ENCODE results near the gene MCAT.
A peak's percentile ranks its signal among the peaks of the same experiment; 100 is the strongest.

The MCAT gene

DNA sequence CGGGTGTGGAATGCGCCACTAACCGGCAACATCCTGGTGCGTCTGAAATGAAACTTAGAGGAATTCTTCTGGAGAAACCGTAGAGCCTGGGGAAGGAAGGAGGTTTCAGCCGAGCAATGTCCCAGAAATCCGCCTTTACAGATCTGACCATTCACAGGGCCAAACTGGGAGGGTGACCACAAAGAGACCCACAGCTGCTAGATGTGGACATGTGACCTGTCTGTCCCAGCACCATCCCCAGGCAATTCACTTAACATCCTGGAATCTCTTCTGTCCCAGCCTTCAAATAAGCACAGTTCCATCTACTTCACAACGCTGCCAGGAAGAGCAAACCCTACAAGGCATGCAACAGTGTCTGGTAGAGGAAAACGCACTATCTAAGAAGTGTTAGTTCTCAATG, 9.8 kb downstream of the MCAT start:
- DNase-seq (ENCODE audit: low spot score) (no peak), ATAC-seq (ENCODE audit: low read depth) (no peak)
- Histone ChIP-seq H3K4me1 (ENCODE audit: insufficient read depth, poor library complexity, severe bottlenecking) (no peaks in the 10 kb centered on the region), H3K9me3 (ENCODE audit: severe bottlenecking) (no peaks in the 10 kb centered on the region), H3K36me3 (ENCODE audit: low read depth) (peaks cover 43% of the 10 kb centered on the region), H3K27ac (ENCODE audit: poor library complexity, severe bottlenecking) (no peak overlapping the region), H3K4me3 (ENCODE audit: severe bottlenecking) (no peak overlapping the region), H3K27me3 (ENCODE audit: insufficient read depth, poor library complexity, severe bottlenecking) (no peaks in the 10 kb centered on the region)
- TF ChIP-seq, protein P1, sequence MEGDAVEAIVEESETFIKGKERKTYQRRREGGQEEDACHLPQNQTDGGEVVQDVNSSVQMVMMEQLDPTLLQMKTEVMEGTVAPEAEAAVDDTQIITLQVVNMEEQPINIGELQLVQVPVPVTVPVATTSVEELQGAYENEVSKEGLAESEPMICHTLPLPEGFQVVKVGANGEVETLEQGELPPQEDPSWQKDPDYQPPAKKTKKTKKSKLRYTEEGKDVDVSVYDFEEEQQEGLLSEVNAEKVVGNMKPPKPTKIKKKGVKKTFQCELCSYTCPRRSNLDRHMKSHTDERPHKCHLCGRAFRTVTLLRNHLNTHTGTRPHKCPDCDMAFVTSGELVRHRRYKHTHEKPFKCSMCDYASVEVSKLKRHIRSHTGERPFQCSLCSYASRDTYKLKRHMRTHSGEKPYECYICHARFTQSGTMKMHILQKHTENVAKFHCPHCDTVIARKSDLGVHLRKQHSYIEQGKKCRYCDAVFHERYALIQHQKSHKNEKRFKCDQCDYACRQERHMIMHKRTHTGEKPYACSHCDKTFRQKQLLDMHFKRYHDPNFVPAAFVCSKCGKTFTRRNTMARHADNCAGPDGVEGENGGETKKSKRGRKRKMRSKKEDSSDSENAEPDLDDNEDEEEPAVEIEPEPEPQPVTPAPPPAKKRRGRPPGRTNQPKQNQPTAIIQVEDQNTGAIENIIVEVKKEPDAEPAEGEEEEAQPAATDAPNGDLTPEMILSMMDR (IDR thresholded peaks at IDR 0.05; ENCODE audit: poor library complexity, severe bottlenecking), result no peak

DNA sequence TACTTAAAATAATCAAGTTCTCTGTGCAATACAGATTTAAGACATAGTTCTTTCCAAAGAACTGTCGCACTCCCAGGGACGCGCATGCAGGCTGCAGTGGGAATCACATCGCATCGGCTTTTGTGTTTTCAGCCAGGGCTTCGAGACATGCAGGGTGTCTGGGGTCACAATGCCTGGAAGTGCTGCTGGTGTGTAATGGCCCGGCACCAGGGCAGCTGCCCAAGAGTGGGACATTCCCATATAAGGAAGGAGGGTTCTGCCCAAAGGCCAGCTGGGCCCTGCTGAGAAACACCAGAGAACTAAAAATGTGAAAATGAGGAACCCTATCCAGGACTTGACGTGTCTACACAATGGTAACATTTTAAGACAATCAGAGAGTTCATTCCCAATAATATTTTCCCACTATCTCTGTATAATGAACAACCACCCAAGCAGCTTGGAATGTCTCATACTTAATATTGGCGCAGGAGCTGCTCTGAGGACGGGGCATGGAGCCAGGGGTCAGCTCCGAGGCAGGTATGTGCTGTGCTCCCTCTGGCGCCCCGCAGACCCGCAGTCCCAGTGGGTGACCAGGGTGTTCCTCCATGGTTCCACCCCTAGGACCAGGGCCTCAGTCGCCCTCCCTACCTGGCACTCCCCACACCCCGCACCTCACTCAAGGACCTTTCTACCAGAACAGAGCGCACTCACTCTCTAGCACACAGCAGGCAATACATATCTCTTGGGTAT, 11.3 kb downstream of the MCAT start:
- Histone ChIP-seq H3K27ac (ENCODE audit: poor library complexity, severe bottlenecking) (no peak overlapping the region), H3K4me3 (ENCODE audit: severe bottlenecking) (no peak overlapping the region), H3K36me3 (ENCODE audit: low read depth) (peaks cover 33% of the 10 kb centered on the region), H3K27me3 (ENCODE audit: insufficient read depth, poor library complexity, severe bottlenecking) (no peaks in the 10 kb centered on the region), H3K9me3 (ENCODE audit: severe bottlenecking) (no peaks in the 10 kb centered on the region), H3K4me1 (ENCODE audit: insufficient read depth, poor library complexity, severe bottlenecking) (peaks cover 11% of the 10 kb centered on the region)
- no peak for ATAC-seq (ENCODE audit: low read depth)
- TF ChIP-seq, protein P1 (IDR thresholded peaks at IDR 0.05; ENCODE audit: poor library complexity, severe bottlenecking), result no peak
- DNase-seq (ENCODE audit: low spot score), result no peak

DNA sequence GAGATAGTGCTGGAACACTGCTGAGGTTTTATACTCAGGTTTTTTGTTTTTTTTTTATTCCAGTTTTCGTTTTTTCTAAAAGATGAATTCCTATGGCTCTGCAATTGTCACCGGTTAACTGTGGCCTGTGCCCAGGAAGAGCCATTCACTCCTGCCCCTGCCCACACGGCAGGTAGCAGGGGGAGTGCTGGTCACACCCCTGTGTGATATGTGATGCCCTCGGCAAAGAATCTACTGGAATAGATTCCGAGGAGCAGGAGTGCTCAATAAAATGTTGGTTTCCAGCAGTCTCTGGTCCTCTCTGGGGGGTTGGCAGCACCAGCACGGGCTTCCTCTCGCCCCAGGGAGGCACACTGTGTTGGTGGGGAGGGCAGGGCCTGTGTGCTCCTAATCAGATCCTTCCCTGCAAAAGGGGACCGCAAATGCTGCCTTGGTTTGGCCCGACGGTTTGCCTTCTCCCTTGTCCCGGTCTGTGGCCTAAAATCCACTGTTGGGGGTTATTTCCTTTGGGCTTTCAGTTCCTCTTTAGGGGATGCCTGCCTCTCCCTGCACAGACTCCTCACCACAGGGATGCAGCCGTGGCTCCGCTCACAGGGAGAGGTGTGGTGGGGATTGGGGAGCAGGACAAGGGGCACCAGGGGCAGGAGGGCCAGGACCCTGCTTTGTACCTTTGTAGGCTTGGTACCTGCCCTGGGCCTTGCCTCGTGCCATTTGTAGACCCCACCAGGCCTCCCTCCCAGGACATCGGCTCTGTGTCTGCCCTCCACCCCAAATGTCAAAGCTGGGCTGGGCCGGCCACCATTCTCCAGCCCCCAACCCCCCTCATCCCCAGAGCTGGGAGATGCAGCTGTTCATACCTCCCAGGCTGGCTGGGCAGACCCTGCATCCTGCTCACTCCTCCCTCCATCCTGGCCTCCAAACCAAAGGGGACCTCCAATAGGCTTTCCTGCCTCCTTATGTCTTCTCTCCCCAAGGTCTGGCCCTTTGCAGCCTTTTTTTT, 13.5 kb downstream of the MCAT start:
- Histone ChIP-seq H3K4me3 (ENCODE audit: severe bottlenecking) (no peak overlapping the region), H3K36me3 (ENCODE audit: low read depth) (peaks cover 13% of the 10 kb centered on the region), H3K9me3 (ENCODE audit: severe bottlenecking) (no peaks in the 10 kb centered on the region), H3K27ac (ENCODE audit: poor library complexity, severe bottlenecking) (peak overlapping the region; percentile 89), H3K27me3 (ENCODE audit: insufficient read depth, poor library complexity, severe bottlenecking) (no peaks in the 10 kb centered on the region), H3K4me1 (ENCODE audit: insufficient read depth, poor library complexity, severe bottlenecking) (peaks cover 20% of the 10 kb centered on the region)
- DNase-seq (ENCODE audit: low spot score) (no peak), ATAC-seq (ENCODE audit: low read depth) (no peak)
- TF ChIP-seq, protein P1 (IDR thresholded peaks at IDR 0.05; ENCODE audit: poor library complexity, severe bottlenecking), result no peak

DNA sequence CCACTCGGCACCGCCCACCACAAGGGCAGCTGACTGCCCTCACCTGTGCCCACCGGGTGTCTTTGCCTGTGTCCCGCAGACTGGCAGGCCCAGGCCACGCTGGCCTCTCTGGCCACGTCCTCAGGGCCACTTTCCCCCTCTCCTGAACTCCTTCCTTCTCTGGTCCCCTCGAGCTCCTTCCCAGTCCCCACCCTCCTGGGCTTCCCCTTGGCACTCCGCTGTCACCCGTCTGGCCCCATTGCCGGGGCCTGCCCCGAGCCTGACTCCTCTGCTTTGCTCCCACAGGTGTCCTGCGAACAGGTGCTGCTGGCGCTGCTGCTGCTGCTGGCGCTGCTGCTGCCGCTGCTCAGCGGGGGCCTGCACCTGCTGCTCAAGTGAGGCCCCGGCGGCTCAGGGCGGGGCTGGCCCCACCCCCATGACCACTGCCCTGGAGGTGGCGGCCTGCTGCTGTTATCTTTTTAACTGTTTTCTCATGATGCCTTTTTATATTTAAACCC, 14.2 kb downstream of the MCAT start:
- Histone ChIP-seq H3K27me3 (ENCODE audit: insufficient read depth, poor library complexity, severe bottlenecking) (no peaks in the 10 kb centered on the region), H3K4me1 (ENCODE audit: insufficient read depth, poor library complexity, severe bottlenecking) (peaks cover 20% of the 10 kb centered on the region), H3K4me3 (ENCODE audit: severe bottlenecking) (no peak overlapping the region), H3K9me3 (ENCODE audit: severe bottlenecking) (no peaks in the 10 kb centered on the region), H3K36me3 (ENCODE audit: low read depth) (peaks cover 12% of the 10 kb centered on the region), H3K27ac (ENCODE audit: poor library complexity, severe bottlenecking) (peak overlapping the region; percentile 89)
- TF ChIP-seq, protein P1 (IDR thresholded peaks at IDR 0.05; ENCODE audit: poor library complexity, severe bottlenecking), result no peak
- DNase-seq (ENCODE audit: low spot score) (no peak), ATAC-seq (ENCODE audit: low read depth) (no peak)

Measured in RWPE2 (cell line).